GM12878 (cell line): ENCODE results near the gene PDZD2. TPM values are rescaled to one million over a fixed set of nuclear protein-coding genes. Genes with fewer than 3 reads are reported as not detected.

ENCODE experiments used
- ATAC-seq: fragments of 200-7000 bp; cut with Tn5 transposase; 3 replicates; pipeline ENCODE4 v1.9.1; 2020; ENCODE audit warnings: mild to moderate bottlenecking, moderate library complexity
- BruUV-seq: library from RNA; stranded (reverse); fragments of 400-500 nt; replicated peaks from 2 replicates; lab custom pipeline; 2021; lab: Mats Ljungman, UMichigan
- CTCF ChIA-PET: fragments of 300-600 bp; sonication (Branson Sonifier 250); formaldehyde crosslinking; extraction: SDS; loops from one replicate; lab custom pipeline; 2021; ENCODE audit warnings: inconsistent platforms; lab: Yijun Ruan, JAX
- POLR2A ChIA-PET: fragments of 350-600 bp; formaldehyde crosslinking; extraction: SDS; loops from one replicate; lab custom pipeline; 2021; ENCODE audit warnings: inconsistent platforms; lab: Charles Lee
- RAD21 ChIA-PET: fragments of 300-600 bp; sonication (Branson Sonifier 250); formaldehyde crosslinking; loops from one replicate; lab custom pipeline; 2023; ENCODE audit warnings: antibody characterized with exemption; ENCODE audit not compliant: unreplicated experiment; lab: Charles Lee
- SMC1A ChIA-PET: fragments of 300-600 bp; sonication (Branson Sonifier 250); formaldehyde crosslinking; loops from one replicate; lab custom pipeline; 2023; ENCODE audit not compliant: unreplicated experiment, uncharacterized antibody; lab: Charles Lee
- DNase-seq: peaks from one replicate; pipeline ENCODE4 v3.0.0-alpha.2; 2011; ENCODE audit warnings: low read depth, low spot score
- FAIRE-seq: peaks from 3 replicates; lab custom pipeline; 2011; peaks lifted over from hg19 to GRCh38; lab: Jason Lieb, UNC
- H2AFZ ChIP-seq: 2 replicates; pipeline ENCODE4 v1.6.0; 2011; ENCODE audit warnings: low read depth, low read length, control low read depth; ENCODE audit not compliant: control insufficient read depth
- H3K27ac ChIP-seq: 2 replicates; pipeline ENCODE4 v1.5.1; 2011; ENCODE audit warnings: control low read depth; ENCODE audit not compliant: control insufficient read depth, insufficient read depth
- H3K27me3 ChIP-seq, 2 experiments: replicated peaks in 1 of 2; 2 replicates each; pipeline versions ENCODE4 v1.6.0 to v1.6.1; 2011; ENCODE audit warnings: low read length in 1 of 2; ENCODE audit not compliant: control insufficient read depth in 2 of 2, insufficient read depth in 2 of 2
- H3K36me3 ChIP-seq, 2 experiments: 2 replicates each; pipeline ENCODE4 v1.5.1; 2011; ENCODE audit warnings: low read length in 1 of 2; ENCODE audit not compliant: control insufficient read depth in 2 of 2, insufficient read depth in 2 of 2
- H3K4me1 ChIP-seq: 2 replicates; pipeline ENCODE4 v1.6.1; 2011; ENCODE audit warnings: mild to moderate bottlenecking, low read length, moderate library complexity, mixed read lengths; ENCODE audit not compliant: control insufficient read depth, insufficient read depth
- H3K4me2 ChIP-seq: 2 replicates; pipeline ENCODE4 v1.6.0; 2011; ENCODE audit warnings: control low read depth; ENCODE audit not compliant: control insufficient read depth, insufficient read depth
- H3K4me3 ChIP-seq: fragments of 200-600 bp; sonication (generic); 2 replicates; pipeline ENCODE4 v1.5.1; 2016
- H3K79me2 ChIP-seq: 2 replicates; pipeline ENCODE4 v1.6.0; 2011; ENCODE audit warnings: low read length; ENCODE audit not compliant: control insufficient read depth, insufficient read depth
- H3K9ac ChIP-seq: 2 replicates; pipeline ENCODE4 v1.8.0; 2011; ENCODE audit warnings: low read length, control low read depth, mixed read lengths; ENCODE audit not compliant: control insufficient read depth, insufficient read depth
- H3K9me3 ChIP-seq: replicated peaks from 3 replicates; pipeline ENCODE4 v1.5.1; 2011; ENCODE audit warnings: mild to moderate bottlenecking, low read length; ENCODE audit not compliant: control insufficient read depth, insufficient read depth
- H4K20me1 ChIP-seq: 2 replicates; pipeline ENCODE4 v1.6.0; 2011; ENCODE audit not compliant: control insufficient read depth, insufficient read depth
- CEBPB ChIP-seq, 2 experiments: fragments of 150-350 bp in 1 of 2; IDR thresholded peaks; 2 replicates each; pipeline ENCODE4 v1.6.1; 2012 to 2014; ENCODE audit warnings: low read depth in 2 of 2, low read length in 2 of 2, borderline replicate concordance in 1 of 2, inconsistent platforms in 1 of 2
- CHD4 ChIP-seq: fragments of 200-600 bp; sonication (generic); IDR thresholded peaks from 2 replicates; pipeline ENCODE4 v1.6.1; 2016; ENCODE audit warnings: mild to moderate bottlenecking
- HCFC1 ChIP-seq: fragments of 150-350 bp; IDR thresholded peaks from 2 replicates; pipeline ENCODE4 v1.6.1; 2014; ENCODE audit warnings: low read length
- NFYB ChIP-seq: IDR thresholded peaks from 2 replicates; pipeline ENCODE4 v1.6.1; 2011; ENCODE audit warnings: low read depth, mild to moderate bottlenecking, low read length, improper control_type of control experiment, moderate library complexity; ENCODE audit not compliant: insufficient read depth
- PAX5 ChIP-seq: IDR thresholded peaks from 2 replicates; pipeline ENCODE4 v1.6.1; 2011; ENCODE audit warnings: low read depth, low read length, borderline replicate concordance
- PBX3 ChIP-seq: IDR thresholded peaks from 2 replicates; pipeline ENCODE4 v1.6.1; 2011; ENCODE audit warnings: mild to moderate bottlenecking, low read depth, low read length, moderate library complexity; ENCODE audit not compliant: insufficient replicate concordance
- RAD21 ChIP-seq: IDR thresholded peaks from 2 replicates; pipeline ENCODE4 v1.6.1; 2011; ENCODE audit warnings: mild to moderate bottlenecking, low read depth, low read length, moderate library complexity; ENCODE audit not compliant: insufficient read depth
- RELA ChIP-seq: fragments of 450-650 bp; IDR thresholded peaks from 2 replicates; pipeline ENCODE4 v1.8.0; 2014; ENCODE audit warnings: borderline replicate concordance; ENCODE audit not compliant: partially characterized antibody
- RFX5 ChIP-seq: IDR thresholded peaks from 2 replicates; pipeline ENCODE4 v1.6.1; 2011; ENCODE audit warnings: low read depth, low read length, improper control_type of control experiment
- SMAD5 ChIP-seq: IDR thresholded peaks from 2 replicates; pipeline ENCODE4 v1.6.1; 2016; ENCODE audit warnings: antibody characterized with exemption, low read depth
- SREBF1 ChIP-seq: IDR thresholded peaks from 2 replicates; pipeline ENCODE4 v1.6.1; 2012; ENCODE audit warnings: mild to moderate bottlenecking, low read length
- TARDBP ChIP-seq: IDR thresholded peaks from 2 replicates; pipeline ENCODE4 v1.6.1; 2016; ENCODE audit warnings: borderline replicate concordance
- ZNF217 ChIP-seq: fragments of 450-650 bp; IDR thresholded peaks from 2 replicates; pipeline ENCODE4 v1.6.1; 2017; ENCODE audit warnings: antibody characterized with exemption, mild to moderate bottlenecking
- WGBS: methylation state at CpG from one replicate; pipeline ENCODE4 v1.1.6; 2016; ENCODE audit warnings: low lambda C conversion rate; ENCODE audit not compliant: insufficient replicate concordance, insufficient coverage; ENCODE audit errors: missing lambda C conversion rate; 5-methylcytosine and 5-hydroxymethylcytosine counted together
- in situ Hi-C: fragments of 300-500 bp; cut with MboI; formaldehyde crosslinking; loops from 9 replicates; pipeline ENCODE4 v1.14.3; 2018; ENCODE audit warnings: mixed read lengths
- intact Hi-C: fragments of 100-400 bp; cut with micrococcal nuclease; formaldehyde crosslinking; loops from one replicate; pipeline ENCODE4 v1.14.2; 2022; ENCODE audit not compliant: unreplicated experiment
- polyA plus RNA-seq, 11 experiments: library from polyadenylated mRNA; depleted of rRNA in 4 of 11; unstranded in 6 of 11; stranded (reverse) in 5 of 11; fragments of >200 nt; fragmentation: Nextera tagmentation in 4 of 11; fragmentation: Illumina TruSeq in 1 of 11; extraction: Ambion mirVana in 4 of 11; extraction: Trizol in 1 of 11; gene quantifications; 1 replicate in 1 of 11; 2 replicates in 10 of 11; pipeline versions ENCODE4 v1.2.1 to v1.2.3, GENCODE V29; 2011 to 2016; ENCODE audit warnings: inconsistent platforms in 2 of 11, missing spikeins in 2 of 11, low read depth in 1 of 11
- total RNA-seq, 4 experiments: library from RNA; depleted of rRNA in 3 of 4; stranded (reverse); fragments of >200 nt in 3 of 4; fragmentation: Illumina TruSeq in 1 of 4; extraction: Trizol in 1 of 4; gene quantifications; 2 replicates each; pipeline versions ENCODE4 v1.2.1 to v1.2.3, GENCODE V29; 2013 to 2021

PDZD2 gene
- total and polyA plus RNA-seq, 10 of the 15 experiments (the other 5 are each of a cell fraction or from before 2014, with no cell fraction given), result 0.01 to 0.58 (median 0.29) TPM; not detected in 3

- intact Hi-C loops (no loop called here), in situ Hi-C loops (no loop called here)
- no peaks in the 10 kb centered on the region for H3K9me3 ChIP-seq
- FAIRE-seq, result no peak
- RAD21 ChIA-PET, result no interaction called here
- no peak overlapping the region for H2AFZ ChIP-seq
- POLR2A ChIA-PET, result no interaction called here
- WGBS, result 95% methylated on average over 9 of the region's 9 CpGs
- H4K20me1 ChIP-seq, result no peaks in the 10 kb centered on the region
- H3K27ac ChIP-seq, result no peak overlapping the region
- CTCF ChIA-PET, result no interaction called here
- H3K79me2 ChIP-seq, result no peaks in the 10 kb centered on the region
- no peaks in the 10 kb centered on the region for H3K27me3 ChIP-seq
- BruUV-seq, result no TSS peak
- no peak overlapping the region for H3K9ac ChIP-seq
- no peak for ATAC-seq
- SMC1A ChIA-PET, result interaction anchor here (0.6 to 0.9 kb wide), 2 partner anchors 9 to 625 kb away, joined by 3 read pairs; no protein-coding TSS in a partner anchor
- DNase-seq, result no peak
- H3K4me2 ChIP-seq, result no peak overlapping the region
- no peak overlapping the region for H3K4me3 ChIP-seq
- no peak for TF ChIP-seq PAX5
- TF ChIP-seq SMAD5, result no peak
- no peak for TF ChIP-seq RELA
- TF ChIP-seq HCFC1, result no peak
- TF ChIP-seq PBX3, result no peak
- TF ChIP-seq SREBF1, result no peak
- no peak for TF ChIP-seq RAD21
- TF ChIP-seq CEBPB (IDR thresholded peaks at IDR 0.05; ENCODE audit: borderline replicate concordance in 1 of 2, low read depth in 2 of 2, low read length in 2 of 2), result no peak
- no peak for TF ChIP-seq RFX5
- no peak for TF ChIP-seq NFYB
- no peak for TF ChIP-seq CHD4
- no peak for TF ChIP-seq ZNF217
- TF ChIP-seq TARDBP, result no peak
- H3K4me1 ChIP-seq, result no peaks in the 10 kb centered on the region
- peaks cover 7 to 25% of the 10 kb centered on the region in 2 experiments for H3K36me3 ChIP-seq
These were observed 460.6 kb downstream of the PDZD2 start for GRCh38 chr5:32099486-32100035.
